ENCODE data around the gene PARP16.

Gene PARP16, protein sequence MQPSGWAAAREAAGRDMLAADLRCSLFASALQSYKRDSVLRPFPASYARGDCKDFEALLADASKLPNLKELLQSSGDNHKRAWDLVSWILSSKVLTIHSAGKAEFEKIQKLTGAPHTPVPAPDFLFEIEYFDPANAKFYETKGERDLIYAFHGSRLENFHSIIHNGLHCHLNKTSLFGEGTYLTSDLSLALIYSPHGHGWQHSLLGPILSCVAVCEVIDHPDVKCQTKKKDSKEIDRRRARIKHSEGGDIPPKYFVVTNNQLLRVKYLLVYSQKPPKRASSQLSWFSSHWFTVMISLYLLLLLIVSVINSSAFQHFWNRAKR

DNA sequence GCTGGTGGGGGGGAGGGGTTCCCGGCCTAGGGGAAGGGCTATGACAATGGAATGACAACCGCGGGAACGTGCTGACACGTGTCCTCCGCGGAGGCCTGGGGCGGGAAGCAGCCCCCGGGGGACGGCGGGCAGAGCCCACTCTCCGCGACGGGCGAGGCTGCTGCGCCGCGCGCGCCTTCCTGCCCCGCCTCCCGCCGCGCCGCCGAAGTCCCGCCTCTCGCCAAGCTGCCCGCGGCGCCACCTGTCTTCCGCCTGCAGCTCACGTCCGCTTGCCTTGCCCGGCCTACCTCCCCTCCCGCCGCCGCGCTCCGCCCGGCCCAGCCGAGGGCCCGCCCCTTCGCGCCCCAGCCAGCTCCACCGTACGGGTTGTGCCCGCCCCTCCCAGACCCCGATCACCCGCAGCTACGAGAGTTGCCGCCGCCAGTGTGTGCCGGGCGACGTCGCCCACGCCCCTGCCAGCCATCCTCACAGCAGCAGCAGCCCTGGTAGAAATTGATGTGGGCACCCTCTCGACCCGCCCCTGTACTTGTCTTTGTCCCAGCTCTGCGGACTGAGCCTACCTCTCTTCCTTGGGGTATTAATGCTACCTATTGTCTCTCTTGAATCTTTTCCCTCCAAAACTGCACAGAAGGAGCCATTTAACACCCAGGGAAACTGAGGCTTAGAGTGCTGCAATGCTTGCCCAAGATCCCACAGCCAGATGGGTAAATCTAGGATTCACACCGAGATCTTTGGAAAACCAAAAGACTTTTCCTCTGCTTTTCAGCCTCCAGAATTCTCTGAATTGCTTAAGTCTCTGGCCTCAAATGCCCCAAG, at the start of gene PARP16:
TSS of gene PARP16 (minus strand) at position 180 of the 816 bp plus-strand sequence. CDS start 457 bp downstream, outside the sequence.
- DNase-seq = peak; percentile 98
- in situ Hi-C loops (cut with MboI; ENCODE audit: low pct_unique_long_range_greater_than_20kb, low sequenced_read_pairs) = no loop called here

DNA sequence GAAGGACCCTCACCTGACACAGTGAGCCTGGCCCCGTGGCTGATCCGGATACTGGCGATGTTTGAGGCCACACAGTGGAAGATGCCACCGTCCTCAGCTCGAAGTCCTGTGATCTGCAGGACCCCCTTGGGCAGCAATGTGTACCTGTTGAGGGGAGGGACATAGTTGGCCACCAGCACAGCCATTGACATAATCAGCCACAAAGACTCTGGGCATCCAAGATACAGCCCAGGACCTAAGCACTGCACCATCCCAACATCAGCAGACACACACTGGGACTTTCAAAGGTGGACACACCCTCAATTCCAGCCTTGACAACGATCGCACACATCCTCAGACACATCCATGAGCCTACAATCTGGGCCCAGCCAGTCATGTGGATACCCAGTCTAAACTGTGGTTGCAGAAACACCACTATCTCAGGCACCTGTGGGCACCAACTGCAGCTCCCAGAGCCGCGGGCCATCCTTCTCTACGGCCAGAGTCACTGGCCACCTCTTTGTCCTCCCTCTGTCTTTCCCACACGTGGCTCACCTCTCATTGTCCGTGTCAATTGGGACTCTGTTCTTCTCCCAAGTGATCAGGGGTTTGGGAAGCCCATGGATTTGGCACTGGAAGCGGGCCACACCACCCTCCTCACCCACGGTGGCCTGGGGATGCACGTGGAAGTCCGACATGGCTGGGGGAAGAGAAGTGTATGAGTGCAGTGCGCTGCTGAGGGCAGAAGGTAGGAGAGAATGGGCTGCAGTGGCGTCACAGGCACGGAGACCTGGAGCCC, 48.8 kb upstream of the PARP16 start:
- no peak for DNase-seq
- in situ Hi-C loops (cut with MboI; ENCODE audit: low pct_unique_long_range_greater_than_20kb, low sequenced_read_pairs) = no loop called here

DNA sequence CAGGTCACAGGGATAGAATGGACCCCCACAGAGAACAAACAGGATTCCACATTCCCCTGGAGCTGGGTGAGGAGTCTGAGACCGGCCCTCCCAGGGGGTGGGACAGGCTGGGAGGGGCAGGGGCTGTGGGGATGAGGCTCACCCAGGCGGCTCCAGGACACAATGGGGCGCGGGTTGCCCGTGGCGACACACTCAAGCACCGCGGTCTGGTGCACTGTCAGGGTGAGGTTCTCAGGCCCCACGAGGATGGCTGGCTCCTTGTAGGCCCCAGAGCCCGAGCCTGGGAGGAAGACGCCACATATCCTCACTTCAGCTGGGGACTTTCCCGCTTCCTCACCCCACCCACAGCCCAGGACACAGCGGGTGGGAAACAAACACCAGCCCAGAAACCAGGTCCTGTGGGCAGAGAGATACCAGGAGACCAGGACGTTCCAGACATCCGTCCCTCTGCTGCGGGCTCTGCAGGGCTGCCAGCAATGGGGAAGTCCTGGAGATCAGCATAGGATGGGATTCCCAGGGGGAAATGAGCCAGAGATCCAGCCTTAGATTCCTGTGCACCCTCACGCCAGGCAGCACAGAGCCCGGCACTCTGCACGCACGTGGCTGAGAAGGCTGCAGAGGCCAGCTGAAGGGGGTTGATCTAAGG, 48.0 kb upstream of the PARP16 start:
- in situ Hi-C loops (cut with MboI; ENCODE audit: low pct_unique_long_range_greater_than_20kb, low sequenced_read_pairs) = no loop called here
- DNase-seq = no peak

DNA sequence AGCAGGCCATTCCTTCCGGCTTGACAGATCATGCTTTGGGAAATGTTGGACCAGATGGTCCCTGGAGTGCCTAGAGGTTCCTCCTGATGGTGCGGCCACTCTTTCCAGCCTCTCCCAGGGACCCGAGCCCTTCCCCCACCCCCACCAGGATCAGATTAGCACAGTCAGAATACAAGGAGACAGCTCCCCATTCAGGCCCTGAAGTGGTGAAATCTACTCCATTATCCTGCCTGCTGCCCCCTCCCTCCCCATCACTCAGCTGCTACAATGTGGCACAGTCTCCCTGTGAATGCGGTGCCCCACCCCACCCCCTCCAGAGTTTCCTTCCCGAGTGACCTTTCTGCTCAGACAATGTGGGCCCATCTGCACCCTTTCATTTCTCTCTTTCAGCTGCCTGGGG, 47.2 kb upstream of the PARP16 start:
- DNase-seq = no peak
- in situ Hi-C loops (cut with MboI; ENCODE audit: low pct_unique_long_range_greater_than_20kb, low sequenced_read_pairs) = no loop called here

DNA sequence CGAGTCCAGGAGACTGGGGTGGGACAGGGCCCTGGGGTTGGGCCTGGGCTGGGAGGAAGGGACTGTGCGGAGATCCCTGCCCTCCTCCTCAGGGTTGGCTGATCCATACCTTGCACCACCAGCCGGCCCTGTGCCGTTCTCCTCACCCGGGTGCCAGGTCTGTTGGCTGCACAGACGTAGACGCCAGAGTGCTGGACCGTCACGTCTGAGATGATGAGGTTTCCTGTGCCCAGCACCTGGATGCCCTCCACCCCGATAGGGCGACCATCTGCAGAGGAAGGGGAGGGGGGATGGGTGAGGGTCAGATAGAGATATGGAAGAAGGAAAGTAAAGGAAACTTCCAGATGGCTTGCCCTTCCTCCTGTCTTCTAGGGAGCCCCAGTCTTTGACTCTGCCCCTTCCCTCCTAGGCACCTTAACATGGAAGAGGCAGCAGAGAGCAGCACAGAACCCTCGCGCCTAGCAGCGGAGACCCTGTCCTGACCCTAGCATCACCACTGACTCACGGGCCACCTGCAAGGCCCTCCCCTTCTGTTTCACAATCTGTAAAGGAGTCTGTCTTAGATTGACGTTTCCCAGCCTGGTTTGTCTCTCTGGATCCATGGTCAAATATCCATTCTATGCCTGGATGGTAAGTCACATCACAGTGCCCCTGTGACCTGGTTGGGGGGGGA, 46.6 kb upstream of the PARP16 start:
- in situ Hi-C loops (cut with MboI; ENCODE audit: low pct_unique_long_range_greater_than_20kb, low sequenced_read_pairs) = no loop called here
- no peak for DNase-seq

DNA sequence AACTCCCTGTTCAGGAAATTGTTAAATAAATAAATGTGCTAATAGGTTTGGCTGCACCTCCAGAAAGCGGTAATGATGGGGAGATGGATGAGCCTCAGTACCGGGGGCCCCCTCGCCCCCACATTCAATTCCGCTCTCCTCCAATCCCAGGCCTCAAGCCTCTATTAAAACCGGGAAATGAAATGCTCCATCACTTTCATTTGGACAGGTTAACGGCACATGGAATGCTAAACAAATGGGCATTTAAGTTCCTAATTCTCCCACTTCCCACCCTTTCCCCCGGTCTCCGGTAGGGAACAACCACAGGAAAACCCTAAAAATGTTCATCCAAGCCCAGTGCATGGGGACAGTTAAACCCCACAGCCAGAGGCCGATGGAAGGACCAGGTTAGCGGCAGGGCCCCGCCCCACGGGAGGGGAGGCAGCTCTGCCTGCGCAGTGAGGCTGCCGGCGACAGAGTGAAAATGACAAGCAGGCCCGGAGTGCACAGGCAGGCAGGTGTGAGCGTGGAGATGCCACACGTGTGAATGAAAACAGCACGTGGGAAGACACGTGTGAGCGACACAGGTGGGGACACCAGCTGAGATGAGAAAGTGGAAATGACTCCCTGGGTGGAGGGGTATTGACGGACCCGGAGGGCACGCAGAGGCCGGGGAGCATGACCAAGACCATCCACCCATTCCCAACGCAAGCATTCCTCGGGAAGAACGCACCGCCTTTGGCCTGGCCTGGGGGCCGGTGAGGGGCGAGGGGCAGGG, 45.9 kb upstream of the PARP16 start:
- DNase-seq = no peak
- in situ Hi-C loops (cut with MboI; ENCODE audit: low pct_unique_long_range_greater_than_20kb, low sequenced_read_pairs) = no loop called here

DNA sequence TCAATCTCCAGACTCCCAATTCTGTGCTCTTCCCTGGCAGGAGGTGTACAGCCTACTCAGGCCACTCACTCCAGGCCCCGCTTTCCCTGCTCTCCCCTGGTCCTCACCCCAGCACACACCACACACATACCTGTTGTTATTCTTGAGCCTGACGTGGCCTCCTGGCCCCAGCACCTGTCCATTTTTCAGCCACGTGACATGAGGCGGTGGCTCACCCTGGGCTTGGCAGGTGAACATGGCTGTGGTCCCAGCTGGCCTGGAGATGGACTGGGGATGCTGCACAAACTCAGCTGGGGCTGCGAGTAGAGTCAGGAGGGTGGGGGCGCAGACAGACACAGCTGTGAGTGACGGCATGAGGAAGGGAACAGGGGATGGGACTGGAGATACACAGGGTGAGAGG, 45.1 kb upstream of the PARP16 start:
- in situ Hi-C loops (cut with MboI; ENCODE audit: low pct_unique_long_range_greater_than_20kb, low sequenced_read_pairs) = no loop called here
- DNase-seq = no peak

DNA sequence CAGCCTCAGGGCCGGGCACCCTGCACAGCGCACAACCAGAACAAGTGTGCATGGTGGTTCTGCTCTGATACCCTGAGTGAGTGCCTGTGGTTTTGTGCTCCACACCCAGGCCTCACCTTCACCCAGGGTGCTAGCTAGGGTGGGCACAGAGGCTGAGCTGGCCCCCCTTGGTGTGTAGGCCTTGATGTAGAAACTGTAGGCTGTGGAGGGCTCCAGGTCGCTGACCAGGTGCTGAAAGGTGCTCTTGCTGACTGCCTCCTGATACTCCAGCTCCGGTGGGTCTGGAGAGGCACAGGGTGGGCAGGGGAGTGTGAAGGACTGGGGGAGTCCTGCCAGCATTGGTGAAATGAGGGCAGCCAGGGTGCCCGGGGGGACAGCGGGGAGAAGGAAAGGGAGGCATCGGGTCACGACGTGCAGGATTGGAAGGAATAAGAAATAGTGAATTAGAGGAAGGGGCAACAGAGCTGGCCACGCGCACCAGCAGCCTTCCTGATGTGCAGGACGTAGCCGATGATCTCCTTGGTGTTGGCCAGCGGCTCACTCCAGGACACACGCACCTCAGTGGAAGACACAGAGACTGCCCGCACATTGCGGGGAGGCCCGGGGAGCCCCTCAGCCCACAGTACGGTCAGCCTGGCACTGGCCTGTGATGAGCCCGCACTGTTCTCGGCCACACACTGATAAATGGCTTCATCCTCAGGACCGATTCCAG, 44.4 kb upstream of the PARP16 start:
- in situ Hi-C loops (cut with MboI; ENCODE audit: low pct_unique_long_range_greater_than_20kb, low sequenced_read_pairs) = no loop called here
- no peak for DNase-seq

DNA sequence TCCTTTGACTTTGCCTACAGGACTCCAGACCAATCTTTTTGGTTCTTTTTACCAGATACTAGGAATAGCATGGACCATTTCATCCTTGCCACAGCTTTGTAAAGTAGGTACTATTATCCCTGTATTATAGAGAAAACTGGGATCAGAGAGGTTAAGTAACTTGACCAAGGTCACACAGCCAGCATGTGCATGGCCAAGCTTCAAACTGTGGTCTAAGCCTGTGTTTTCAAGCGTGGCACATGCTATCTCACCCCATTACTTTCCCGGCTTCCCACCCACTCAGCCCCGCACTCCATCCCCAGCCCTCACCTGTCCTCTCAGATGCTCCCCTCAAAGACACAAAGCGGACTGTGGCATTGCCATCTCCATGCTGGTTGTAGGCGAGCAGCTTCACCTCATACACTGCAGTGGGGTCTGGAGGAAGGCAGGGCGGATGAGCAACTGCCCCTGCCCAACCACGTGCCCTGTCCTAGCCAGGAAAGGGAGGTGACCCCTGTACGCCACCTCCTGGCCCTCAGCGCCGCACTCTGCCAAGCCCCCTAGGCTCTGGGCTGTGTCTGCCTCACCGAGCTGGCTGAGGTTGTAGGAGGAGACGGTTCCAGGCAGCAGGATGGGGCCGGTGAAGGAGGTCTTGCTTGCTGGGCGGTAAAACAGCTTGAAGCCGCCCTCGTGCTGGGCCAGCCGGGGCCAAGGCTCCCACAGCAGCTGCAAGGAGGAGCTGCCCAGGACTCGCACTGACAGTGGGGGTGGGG, 43.5 kb upstream of the PARP16 start:
- DNase-seq = no peak
- in situ Hi-C loops (cut with MboI; ENCODE audit: low pct_unique_long_range_greater_than_20kb, low sequenced_read_pairs) = no loop called here

DNA sequence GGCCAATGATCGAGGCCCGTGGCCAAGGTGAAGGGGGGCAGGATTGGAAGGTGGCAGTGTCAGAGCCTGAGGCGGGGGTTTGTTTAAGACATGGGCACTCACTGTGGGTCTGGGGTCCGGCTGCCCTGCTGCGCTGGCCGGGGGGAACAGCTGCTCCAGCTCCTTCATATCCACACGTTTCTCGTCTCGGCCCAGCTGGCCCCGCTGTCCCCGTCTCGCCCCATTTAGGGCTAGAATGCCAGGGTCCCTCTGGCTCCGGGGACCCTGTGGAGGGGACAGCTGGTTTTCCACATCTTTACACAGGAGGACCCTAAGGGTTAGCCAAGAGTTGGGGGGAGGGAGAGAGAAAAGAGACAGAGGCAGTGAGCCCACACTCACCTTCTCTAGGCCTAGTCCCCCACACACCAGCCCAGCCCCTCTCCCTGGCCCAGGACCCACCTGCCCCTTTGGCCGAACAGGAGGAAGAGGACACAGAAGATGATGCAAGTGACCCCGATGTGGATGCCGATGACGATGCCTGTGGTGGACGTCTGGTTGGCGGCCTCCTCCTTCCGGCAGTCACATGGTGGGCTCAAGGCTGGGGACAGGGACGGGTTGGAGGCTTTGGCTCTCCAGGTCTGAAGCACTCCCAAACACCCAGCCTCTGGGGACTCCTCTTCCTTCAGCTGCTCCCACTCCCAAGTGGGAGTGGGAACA, 42.8 kb upstream of the PARP16 start:
- in situ Hi-C loops (cut with MboI; ENCODE audit: low pct_unique_long_range_greater_than_20kb, low sequenced_read_pairs) = no loop called here
- no peak for DNase-seq

DNA sequence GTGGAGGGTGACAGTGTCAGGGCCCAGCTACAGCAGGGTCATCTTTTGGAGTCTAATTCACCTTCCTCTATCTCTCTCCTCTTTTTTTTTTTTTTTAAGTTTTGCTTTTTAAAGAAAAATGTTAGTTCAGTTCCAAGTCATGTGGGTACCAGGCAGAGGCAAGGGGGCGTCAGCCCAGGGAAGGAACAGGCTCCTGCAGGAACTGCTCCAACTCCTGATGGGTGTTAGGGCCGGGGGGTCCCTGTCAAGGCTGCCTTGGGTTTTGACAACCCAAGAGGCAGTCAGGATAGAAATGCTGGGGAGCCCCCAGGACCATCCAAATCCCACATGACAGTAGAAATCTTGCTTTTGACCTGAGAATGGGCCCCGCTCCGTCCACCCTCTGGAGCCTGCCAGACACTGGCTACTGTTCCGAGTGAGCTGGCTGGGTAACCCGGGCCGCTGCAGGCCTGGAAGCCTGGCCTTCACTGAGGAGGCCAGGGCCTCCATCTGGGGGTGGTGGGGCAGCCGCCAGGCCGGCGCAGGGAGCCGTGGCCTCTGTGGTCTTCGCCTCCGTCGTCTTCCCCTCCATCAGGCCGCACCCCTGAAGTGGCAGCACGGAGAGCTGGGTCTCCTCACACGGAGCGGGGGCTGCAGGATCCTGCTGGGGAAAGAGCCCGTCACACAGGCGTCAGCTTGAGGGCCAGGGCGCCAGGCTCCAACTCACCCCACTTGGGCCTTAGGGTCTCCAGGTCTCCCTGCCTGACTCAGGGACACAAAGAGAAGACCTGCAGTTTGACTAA, 42.0 kb upstream of the PARP16 start:
- in situ Hi-C loops (cut with MboI; ENCODE audit: low pct_unique_long_range_greater_than_20kb, low sequenced_read_pairs) = no loop called here
- no peak for DNase-seq

DNA sequence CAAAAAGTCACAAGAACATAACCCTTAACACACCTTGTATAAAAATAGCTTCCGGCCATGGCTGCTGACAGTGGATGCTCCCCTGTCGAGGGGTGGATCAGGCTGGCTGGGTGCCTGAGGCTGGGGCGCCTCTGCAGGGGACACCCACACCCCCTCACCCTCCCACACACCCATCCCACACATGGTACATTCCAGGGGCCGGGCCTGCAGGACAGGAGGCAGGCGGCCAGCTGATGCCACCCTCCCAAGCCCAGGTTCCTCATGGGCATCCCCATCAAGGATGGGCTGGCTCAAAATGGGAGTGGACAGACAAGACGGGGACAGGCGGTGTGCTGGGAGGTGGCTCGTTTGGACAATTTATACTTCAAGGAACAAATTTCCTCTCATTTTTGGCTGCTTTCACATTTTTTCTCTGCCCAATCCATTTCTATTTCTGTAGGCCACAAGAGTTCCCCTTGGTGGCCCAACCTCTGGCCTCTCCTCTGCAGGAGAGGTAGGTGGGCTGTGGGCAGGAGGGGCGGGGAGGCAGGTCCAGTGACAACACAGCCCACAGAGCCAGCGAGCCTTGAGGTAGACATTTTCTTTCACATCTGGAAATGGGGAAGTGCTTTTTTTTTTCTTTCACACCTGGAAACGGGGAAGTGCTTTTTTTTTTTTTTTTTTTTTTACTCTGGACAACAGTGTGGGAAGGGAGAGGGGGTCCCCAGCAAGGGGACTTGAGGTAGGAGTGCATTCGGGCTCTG, 41.1 kb upstream of the PARP16 start:
- in situ Hi-C loops (cut with MboI; ENCODE audit: low pct_unique_long_range_greater_than_20kb, low sequenced_read_pairs) = no loop called here

DNA sequence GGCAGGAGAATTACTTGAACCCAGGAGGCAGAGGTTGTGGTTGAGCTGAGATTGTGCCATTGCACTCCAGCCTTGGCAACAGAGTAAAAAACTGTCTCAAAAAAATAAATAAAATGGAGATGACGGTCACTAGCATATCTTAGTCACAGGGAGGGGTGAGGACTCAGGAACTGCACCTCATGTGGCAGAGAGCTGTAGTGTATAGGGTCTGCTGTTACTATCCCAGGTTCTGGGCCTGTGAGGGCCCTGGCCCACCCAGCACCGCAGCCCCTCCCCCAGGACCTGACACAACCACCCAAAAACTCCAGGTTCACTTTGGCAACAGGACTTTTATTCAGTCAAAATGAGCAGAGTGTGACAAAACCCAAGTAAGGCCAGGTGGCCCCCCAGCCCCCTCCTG, 40.1 kb upstream of the PARP16 start:
- in situ Hi-C loops (cut with MboI; ENCODE audit: low pct_unique_long_range_greater_than_20kb, low sequenced_read_pairs) = no loop called here
- DNase-seq = no peak

More for the DNA sequence above, 41.1 kb upstream of the PARP16 start:
- DNase-seq = peak; percentile 74

DNA sequence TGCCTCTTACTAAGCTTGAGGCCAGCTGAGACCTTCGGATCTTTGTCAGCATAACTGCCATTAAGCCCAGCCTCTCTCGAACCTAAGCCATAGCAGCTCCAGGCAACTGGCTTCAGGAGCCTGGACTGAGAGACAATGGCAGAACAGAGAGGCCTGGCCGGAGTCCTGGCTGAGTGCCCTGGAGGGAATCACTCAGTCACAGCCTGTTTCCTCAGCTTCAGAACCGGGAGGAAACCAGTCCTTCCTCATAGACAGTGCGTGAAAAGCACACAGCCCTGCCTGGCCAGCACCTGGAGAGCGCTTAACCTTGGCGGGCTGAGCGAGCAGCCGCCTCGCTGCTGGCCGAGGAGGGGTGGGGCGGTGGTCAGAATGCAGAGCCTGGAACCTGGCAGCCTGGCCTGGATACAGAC, 39.4 kb upstream of the PARP16 start:
- in situ Hi-C loops (cut with MboI; ENCODE audit: low pct_unique_long_range_greater_than_20kb, low sequenced_read_pairs) = no loop called here
- no peak for DNase-seq

DNA sequence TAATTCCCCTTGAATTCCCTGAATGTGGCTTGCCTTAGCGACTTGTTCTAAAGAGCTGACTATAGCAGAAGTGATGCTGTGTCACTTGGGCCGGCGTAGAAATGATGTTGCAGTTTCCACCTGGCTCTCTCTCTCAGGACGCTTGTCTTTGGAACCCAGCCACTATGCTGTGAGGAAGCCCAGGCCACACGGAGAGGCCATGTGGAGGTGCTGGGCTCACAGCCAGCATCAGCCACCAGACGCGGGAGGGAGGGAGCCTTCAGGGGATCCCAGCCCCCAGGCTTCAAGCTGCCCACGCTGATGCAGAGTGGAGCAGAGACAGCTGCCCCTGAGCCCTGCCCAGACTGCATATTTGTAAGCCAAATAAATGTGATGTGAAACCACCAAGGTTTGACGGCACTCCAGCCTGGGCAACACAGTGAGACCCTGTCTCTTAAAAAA, 36.4 kb upstream of the PARP16 start:
- in situ Hi-C loops (cut with MboI; ENCODE audit: low pct_unique_long_range_greater_than_20kb, low sequenced_read_pairs) = loop anchor here (5.0 kb wide), 1 partner anchor 59 kb away; no protein-coding TSS in a partner anchor
- DNase-seq = peak; percentile 57

All from KBM-7 (cell line).